ENCODE measurements around the gene RAB19.
"Not testable (repeated sequence)": the region's sequence is repeated elsewhere in the genome, so short reads cannot be mapped to it uniquely, and the experiment has no call there.

Gene RAB19

DNA sequence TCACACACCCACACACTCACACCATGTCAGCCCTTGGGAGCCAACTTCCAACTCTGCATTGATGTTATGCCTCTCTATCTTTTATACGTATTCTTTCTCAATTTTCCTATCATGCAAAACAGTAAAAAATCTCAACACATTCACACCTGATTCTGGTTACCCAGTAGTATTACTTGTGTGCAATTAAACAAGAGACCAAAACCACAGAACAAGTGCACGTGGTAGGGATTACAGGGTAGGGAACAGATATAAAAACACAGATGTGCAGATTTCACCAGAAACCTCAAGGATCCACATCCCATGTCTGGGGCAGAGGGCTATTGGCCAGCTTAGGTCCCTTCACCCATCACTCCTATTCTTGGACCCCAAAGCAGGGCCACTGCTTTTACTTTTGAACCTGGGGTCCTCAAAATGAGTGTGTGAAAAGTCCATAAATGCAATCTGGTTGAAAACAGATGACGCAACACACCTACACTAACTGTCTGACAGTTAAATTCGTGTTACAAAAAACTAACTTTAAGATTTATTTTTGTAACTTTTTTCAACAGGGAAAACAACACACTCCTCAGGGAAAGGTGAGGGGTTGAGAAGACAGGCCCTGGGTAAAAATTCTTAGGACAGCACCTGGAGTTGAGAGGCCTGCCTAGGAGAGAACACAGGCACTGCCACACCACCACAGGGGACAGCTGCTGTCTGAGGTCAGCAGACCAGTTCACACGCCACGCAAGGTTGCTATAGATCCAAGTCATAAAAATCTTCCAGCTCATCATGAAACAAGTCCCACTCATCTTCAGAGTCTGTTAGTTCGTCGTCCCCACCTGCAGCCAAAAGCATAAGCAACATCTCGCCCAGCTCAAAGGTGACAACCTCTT, 50.2 kb downstream of the RAB19 start:
- DNase-seq (ENCODE audit: low spot score) = not testable (repeated sequence)

GRCh38 chr7:140454657-140455015, 50.8 kb downstream of the RAB19 start:
- no peak for DNase-seq (ENCODE audit: low spot score)

- no peak for DNase-seq (ENCODE audit: low spot score)
These were observed 51.9 kb downstream of the RAB19 start for GRCh38 chr7:140455743-140456142.

GRCh38 chr7:140456551-140457051, 52.7 kb downstream of the RAB19 start:
- DNase-seq (ENCODE audit: low spot score) = no peak

DNA sequence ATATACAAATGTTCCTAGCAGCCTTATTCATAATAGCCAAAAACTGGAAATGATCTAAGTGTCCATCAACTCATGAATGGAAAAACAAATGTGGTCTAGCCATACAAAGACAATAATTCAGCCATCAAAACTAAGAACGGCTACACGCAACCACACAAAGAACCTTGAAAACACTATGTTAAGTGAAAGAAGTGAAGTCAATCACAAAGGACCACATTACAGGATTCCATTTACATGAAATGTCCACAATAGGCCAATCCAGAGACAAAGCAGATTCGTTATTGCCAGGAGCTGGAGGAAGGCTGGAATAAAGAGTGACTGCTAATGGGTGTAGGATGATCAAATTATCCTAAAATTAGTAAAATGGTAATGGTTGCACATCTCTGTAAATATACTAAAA, 54.3 kb downstream of the RAB19 start:
- DNase-seq (ENCODE audit: low spot score) = no peak

GRCh38 chr7:140458916-140459315, 55.1 kb downstream of the RAB19 start:
- no peak for DNase-seq (ENCODE audit: low spot score)

DNA sequence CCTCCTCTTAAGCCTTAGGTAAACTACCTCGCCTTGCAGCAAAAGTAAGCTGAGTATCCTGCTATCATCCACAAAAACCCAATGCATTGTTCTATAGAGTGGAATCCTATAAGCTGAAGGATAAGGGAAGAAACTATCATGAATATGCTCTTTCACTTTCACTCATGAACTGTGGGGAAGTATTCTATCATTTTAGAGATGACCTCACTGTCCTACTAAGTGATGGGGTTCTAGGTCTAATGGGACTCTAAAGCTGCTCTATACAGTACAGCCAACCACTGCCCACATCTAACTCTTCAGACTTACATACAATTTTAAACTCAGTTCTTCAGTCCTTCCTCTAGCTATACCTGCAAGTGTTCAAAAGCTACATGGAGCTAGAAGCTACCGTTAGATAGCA, 59.3 kb downstream of the RAB19 start:
- no peak for DNase-seq (ENCODE audit: low spot score)

- peak; percentile 45 for DNase-seq (ENCODE audit: low spot score)
These were observed 72.0 kb downstream of the RAB19 start for GRCh38 chr7:140475747-140476333.

- no peak for DNase-seq (ENCODE audit: low spot score)
These were observed 72.9 kb downstream of the RAB19 start for GRCh38 chr7:140476698-140477261.

Data from pons (tissue), 1 donor.